WTC11 (cell line): ENCODE results near the gene SBK1.

Source experiments
- ATF1 ChIP-seq: sonication (generic); formaldehyde crosslinking; IDR thresholded peaks from 2 replicates; pipeline ENCODE4 v1.8.1; 2023; ENCODE audit warnings: mild to moderate bottlenecking, moderate library complexity, missing genetic modification reagents
- CREM ChIP-seq: sonication (generic); formaldehyde crosslinking; IDR thresholded peaks from 2 replicates; pipeline ENCODE4 v1.8.1; 2022; ENCODE audit warnings: mild to moderate bottlenecking, missing genetic modification reagents, moderate library complexity
- E2F5 ChIP-seq: sonication (generic); formaldehyde crosslinking; IDR thresholded peaks from 2 replicates; pipeline ENCODE4 v1.8.1; 2022; ENCODE audit warnings: mild to moderate bottlenecking, moderate library complexity, missing genetic modification reagents
- HMGXB4 ChIP-seq: sonication (generic); formaldehyde crosslinking; IDR thresholded peaks from 2 replicates; pipeline ENCODE4 v1.8.1; 2023; ENCODE audit warnings: mild to moderate bottlenecking, moderate library complexity, missing genetic modification reagents
- NFYB ChIP-seq: sonication (generic); formaldehyde crosslinking; conservative IDR thresholded peaks from 2 replicates; pipeline ENCODE4 v1.8.0; 2022; ENCODE audit warnings: low read depth, missing genetic modification reagents
- RELA ChIP-seq: sonication (generic); formaldehyde crosslinking; IDR thresholded peaks from 2 replicates; pipeline ENCODE4 v1.8.1; 2022; ENCODE audit warnings: missing genetic modification reagents, mild to moderate bottlenecking, borderline replicate concordance
- SMAD3 ChIP-seq: sonication (generic); formaldehyde crosslinking; IDR thresholded peaks from 2 replicates; pipeline ENCODE4 v1.8.0; 2022; ENCODE audit warnings: missing genetic modification reagents, mild to moderate bottlenecking, borderline replicate concordance
- ZNF232 ChIP-seq: sonication (generic); formaldehyde crosslinking; IDR thresholded peaks from 2 replicates; pipeline ENCODE4 v1.8.0; 2022; ENCODE audit warnings: mild to moderate bottlenecking, missing genetic modification reagents
- ZNF263 ChIP-seq: sonication (generic); formaldehyde crosslinking; IDR thresholded peaks from 2 replicates; pipeline ENCODE4 v1.8.1; 2022; ENCODE audit warnings: low read depth, mild to moderate bottlenecking, moderate library complexity, missing genetic modification reagents
- TF ChIP-seq, protein P1 (sequence below): fragments of 200-600 bp; IDR thresholded peaks from 2 replicates; pipeline ENCODE4 v1.8.0; 2022; ENCODE audit warnings: antibody characterized with exemption

GRCh38 chr16:28311913-28312312, 19.6 kb downstream of the SBK1 start:
- TF ChIP-seq HMGXB4 (CRISPR knock-in tag) (no peak), ATF1 (CRISPR knock-in tag) (no peak), RELA (CRISPR knock-in tag) (no peak), E2F5 (CRISPR knock-in tag) (no peak), SMAD3 (CRISPR knock-in tag) (no peak), CREM (no peak), ZNF232 (no peak), NFYB (CRISPR knock-in tag) (no peak), ZNF263 (no peak)
- TF ChIP-seq, protein P1, sequence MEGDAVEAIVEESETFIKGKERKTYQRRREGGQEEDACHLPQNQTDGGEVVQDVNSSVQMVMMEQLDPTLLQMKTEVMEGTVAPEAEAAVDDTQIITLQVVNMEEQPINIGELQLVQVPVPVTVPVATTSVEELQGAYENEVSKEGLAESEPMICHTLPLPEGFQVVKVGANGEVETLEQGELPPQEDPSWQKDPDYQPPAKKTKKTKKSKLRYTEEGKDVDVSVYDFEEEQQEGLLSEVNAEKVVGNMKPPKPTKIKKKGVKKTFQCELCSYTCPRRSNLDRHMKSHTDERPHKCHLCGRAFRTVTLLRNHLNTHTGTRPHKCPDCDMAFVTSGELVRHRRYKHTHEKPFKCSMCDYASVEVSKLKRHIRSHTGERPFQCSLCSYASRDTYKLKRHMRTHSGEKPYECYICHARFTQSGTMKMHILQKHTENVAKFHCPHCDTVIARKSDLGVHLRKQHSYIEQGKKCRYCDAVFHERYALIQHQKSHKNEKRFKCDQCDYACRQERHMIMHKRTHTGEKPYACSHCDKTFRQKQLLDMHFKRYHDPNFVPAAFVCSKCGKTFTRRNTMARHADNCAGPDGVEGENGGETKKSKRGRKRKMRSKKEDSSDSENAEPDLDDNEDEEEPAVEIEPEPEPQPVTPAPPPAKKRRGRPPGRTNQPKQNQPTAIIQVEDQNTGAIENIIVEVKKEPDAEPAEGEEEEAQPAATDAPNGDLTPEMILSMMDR, result no peak
